ENCODE data around the gene HSPA12A.

The HSPA12A gene

DNA sequence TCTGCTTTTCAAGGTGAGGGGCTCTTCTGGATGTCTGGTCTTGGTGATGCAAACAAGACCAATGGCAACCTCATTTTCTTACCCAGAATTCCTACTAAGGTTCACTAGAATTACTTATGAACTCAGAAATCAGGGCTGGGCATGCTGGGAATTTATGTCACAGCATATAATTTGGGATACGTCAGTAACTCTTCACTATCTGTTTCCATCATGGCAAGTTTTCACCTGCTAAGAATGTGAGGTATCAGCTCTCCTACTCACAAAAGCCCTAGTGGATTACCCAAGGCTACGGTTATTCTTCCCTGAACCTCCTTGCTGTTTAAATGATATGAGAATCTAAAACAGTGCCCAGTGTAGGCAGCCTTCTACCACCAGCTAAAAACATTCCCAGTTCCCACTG, 68.5 kb downstream of the HSPA12A start:
- Mint-ChIP-seq H3K9me3 (no peaks in the 10 kb centered on the region), H3K27ac (no peak overlapping the region), H3K4me1 (no peaks in the 10 kb centered on the region), H3K27me3 (peaks cover 4 to 7% of the 10 kb centered on the region in 2 donors), H3K4me3 (no peak overlapping the region), H3K36me3 (no peaks in the 10 kb centered on the region)
- no peak for DNase-seq
- no peak for ATAC-seq (replicated peaks)

GRCh38 chr10:116672891-116673290, 69.5 kb downstream of the HSPA12A start:
- Mint-ChIP-seq H3K27ac (no peak overlapping the region), H3K36me3 (no peaks in the 10 kb centered on the region), H3K4me3 (no peak overlapping the region), H3K4me1 (no peaks in the 10 kb centered on the region), H3K9me3 (no peaks in the 10 kb centered on the region), H3K27me3 (peaks cover 9% of the 10 kb centered on the region in 2 donors)
- no peak for DNase-seq
- ATAC-seq (replicated peaks): no peak

DNA sequence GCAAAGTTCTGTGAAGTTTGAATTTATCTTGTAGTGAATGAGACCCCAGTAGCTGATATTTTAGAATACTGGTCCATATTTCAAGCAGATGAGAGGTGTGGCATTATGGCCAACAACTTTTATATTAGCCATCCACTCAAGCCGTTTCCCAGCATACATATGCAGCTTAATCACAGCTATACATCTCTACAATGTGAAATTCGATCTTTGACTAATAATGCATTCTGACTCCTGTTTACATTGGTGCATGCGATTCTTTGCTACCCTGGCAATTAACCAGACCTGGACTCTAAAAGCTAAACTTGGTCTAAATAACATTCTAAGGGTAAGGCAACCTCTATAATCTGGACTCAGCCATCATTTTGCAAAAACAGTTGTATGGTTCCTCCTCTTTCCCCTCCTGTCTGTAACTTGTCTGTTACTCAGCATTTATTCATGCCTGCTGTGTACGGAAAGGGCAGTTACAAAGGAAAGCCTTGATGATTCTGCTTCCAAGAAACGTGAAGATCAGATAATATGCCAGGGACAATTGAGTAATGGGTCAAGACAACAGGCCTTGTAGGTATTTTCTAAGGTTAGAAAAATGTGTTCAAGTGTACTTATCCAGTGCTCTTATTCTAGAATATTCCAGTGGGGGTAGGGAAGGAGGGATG, 71.0 kb downstream of the HSPA12A start:
- no peak overlapping the region for H3K4me3 Mint-ChIP-seq
- H3K9me3 Mint-ChIP-seq: peaks cover 0 to 3% of the 10 kb centered on the region in 2 donors
- no peak overlapping the region for H3K27ac Mint-ChIP-seq
- H3K27me3 Mint-ChIP-seq: peaks cover 9 to 11% of the 10 kb centered on the region in 2 donors
- H3K4me1 Mint-ChIP-seq: no peaks in the 10 kb centered on the region
- DNase-seq (no peak), ATAC-seq (replicated peaks) (no peak)
- no peaks in the 10 kb centered on the region for H3K36me3 Mint-ChIP-seq

DNA sequence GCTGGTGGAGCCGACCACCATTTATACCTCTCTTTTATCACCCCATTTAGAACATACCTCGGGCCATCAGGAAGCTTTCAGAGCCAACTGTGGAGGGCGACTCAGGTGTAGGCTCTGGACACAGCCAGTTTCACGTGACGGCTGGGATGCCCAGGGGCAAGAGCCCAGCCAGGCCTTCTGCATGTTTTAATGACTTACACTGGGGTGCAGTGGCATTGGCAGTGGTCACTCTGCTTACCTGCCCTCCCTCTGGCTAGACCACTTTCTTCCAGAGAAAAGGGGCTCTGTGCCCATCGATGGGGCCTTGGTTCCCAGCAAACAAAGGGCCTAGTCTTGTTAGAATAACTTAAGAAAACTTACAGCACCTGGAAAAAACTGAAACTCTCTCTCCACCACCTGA, 71.7 kb downstream of the HSPA12A start:
- Mint-ChIP-seq H3K9me3 (peaks cover 0 to 3% of the 10 kb centered on the region in 2 donors), H3K4me1 (no peaks in the 10 kb centered on the region), H3K27ac (no peak overlapping the region), H3K36me3 (no peaks in the 10 kb centered on the region), H3K4me3 (no peak overlapping the region), H3K27me3 (peaks cover 9 to 11% of the 10 kb centered on the region in 2 donors)
- DNase-seq (no peak), ATAC-seq (replicated peaks) (no peak)

- peaks cover 9 to 11% of the 10 kb centered on the region in 2 donors for H3K27me3 Mint-ChIP-seq
- H3K4me3 Mint-ChIP-seq: no peak overlapping the region
- H3K9me3 Mint-ChIP-seq: peaks cover 0 to 3% of the 10 kb centered on the region in 2 donors
- no peak overlapping the region for H3K27ac Mint-ChIP-seq
- no peaks in the 10 kb centered on the region for H3K4me1 Mint-ChIP-seq
- no peak for ATAC-seq (replicated peaks)
- no peak for DNase-seq
- H3K36me3 Mint-ChIP-seq: no peaks in the 10 kb centered on the region
Observed at GRCh38 chr10:116669832-116670644, 72.3 kb downstream of the HSPA12A start.

DNA sequence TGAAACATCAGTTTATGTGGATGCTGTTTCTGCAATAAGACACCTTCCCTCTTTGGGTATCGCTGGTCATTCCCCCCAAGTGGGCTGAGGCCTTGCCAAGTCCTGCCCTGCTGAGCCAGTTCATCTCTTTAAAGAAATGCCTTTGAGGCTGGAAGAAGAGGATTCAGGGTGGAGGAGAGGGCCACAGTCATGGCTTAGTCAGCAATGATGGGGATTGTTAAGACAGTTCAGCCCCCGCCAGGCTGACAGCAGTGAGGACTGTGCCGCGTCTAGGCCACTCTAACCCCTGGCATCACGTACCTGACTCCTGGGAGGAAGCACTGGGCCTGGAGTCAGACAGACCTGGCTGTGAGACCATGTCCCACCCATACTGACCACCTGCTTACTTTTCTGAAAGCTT, 73.3 kb downstream of the HSPA12A start:
- Mint-ChIP-seq H3K4me3 (no peak overlapping the region), H3K4me1 (no peaks in the 10 kb centered on the region), H3K27ac (no peak overlapping the region), H3K9me3 (peaks cover 0 to 3% of the 10 kb centered on the region in 2 donors), H3K27me3 (peaks cover 9 to 11% of the 10 kb centered on the region in 2 donors), H3K36me3 (no peaks in the 10 kb centered on the region)
- DNase-seq (no peak), ATAC-seq (replicated peaks) (no peak)

- Mint-ChIP-seq H3K4me1 (no peaks in the 10 kb centered on the region), H3K36me3 (no peaks in the 10 kb centered on the region), H3K9me3 (peaks cover 0 to 3% of the 10 kb centered on the region in 2 donors), H3K27ac (no peak overlapping the region), H3K27me3 (peaks cover 11 to 12% of the 10 kb centered on the region in 2 donors), H3K4me3 (no peak overlapping the region)
- no peak for ATAC-seq (replicated peaks)
- DNase-seq: no peak
Observed at GRCh38 chr10:116668446-116668845, 73.9 kb downstream of the HSPA12A start.

- H3K27me3 Mint-ChIP-seq: peaks cover 11 to 12% of the 10 kb centered on the region in 2 donors
- H3K9me3 Mint-ChIP-seq: peaks cover 0 to 3% of the 10 kb centered on the region in 2 donors
Observed at GRCh38 chr10:116668018-116668417, 74.3 kb downstream of the HSPA12A start.

GRCh38 chr10:116667484-116667883, 74.9 kb downstream of the HSPA12A start:
- H3K36me3 Mint-ChIP-seq: no peaks in the 10 kb centered on the region
- H3K4me3 Mint-ChIP-seq: no peak overlapping the region
- DNase-seq (no peak), ATAC-seq (replicated peaks) (no peak)
- H3K27ac Mint-ChIP-seq: no peak overlapping the region
- peaks cover 0 to 3% of the 10 kb centered on the region in 2 donors for H3K9me3 Mint-ChIP-seq
- H3K4me1 Mint-ChIP-seq: no peaks in the 10 kb centered on the region
- H3K27me3 Mint-ChIP-seq: peaks cover 11 to 12% of the 10 kb centered on the region in 2 donors

More at GRCh38 chr10:116668018-116668417, 74.3 kb downstream of the HSPA12A start:
- DNase-seq (no peak), ATAC-seq (replicated peaks) (no peak)
- H3K27ac Mint-ChIP-seq: no peak overlapping the region
- H3K4me3 Mint-ChIP-seq: no peak overlapping the region
- H3K4me1 Mint-ChIP-seq: no peaks in the 10 kb centered on the region
- no peaks in the 10 kb centered on the region for H3K36me3 Mint-ChIP-seq

DNA sequence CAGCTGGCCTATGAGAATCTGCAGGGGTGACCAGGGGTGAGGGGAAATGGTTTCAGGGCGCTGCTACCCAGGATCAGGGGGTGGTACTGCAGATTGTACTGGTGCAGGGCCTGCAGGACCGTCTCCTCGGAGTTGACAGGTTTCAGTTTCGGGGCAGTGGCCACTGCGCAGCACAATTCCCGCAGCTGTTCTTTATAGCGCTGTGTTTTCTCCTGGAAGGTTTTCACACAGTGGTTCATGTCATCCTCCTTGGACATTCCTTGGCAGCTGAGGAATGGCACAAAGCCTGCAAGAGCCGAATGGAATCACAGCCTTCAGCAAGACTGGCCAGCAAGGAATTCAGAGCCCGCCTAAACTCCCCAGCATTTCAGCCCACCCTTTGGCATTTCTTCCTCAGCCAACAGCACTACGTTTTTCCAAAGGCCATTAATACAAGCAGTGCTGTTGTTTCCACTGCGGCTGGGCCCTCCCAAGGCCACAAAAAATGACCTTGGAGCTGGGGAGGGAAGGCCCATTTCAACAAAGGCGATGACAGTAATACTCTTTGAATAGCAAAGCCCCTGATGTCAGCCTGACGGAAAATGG, 76.7 kb downstream of the HSPA12A start:
- no peak overlapping the region for H3K27ac Mint-ChIP-seq
- DNase-seq (no peak), ATAC-seq (replicated peaks) (no peak)
- H3K4me1 Mint-ChIP-seq: no peaks in the 10 kb centered on the region
- no peaks in the 10 kb centered on the region for H3K36me3 Mint-ChIP-seq
- H3K27me3 Mint-ChIP-seq: peaks cover 8 to 11% of the 10 kb centered on the region in 2 donors
- H3K9me3 Mint-ChIP-seq: peaks cover 0 to 3% of the 10 kb centered on the region in 2 donors
- no peak overlapping the region for H3K4me3 Mint-ChIP-seq

DNA sequence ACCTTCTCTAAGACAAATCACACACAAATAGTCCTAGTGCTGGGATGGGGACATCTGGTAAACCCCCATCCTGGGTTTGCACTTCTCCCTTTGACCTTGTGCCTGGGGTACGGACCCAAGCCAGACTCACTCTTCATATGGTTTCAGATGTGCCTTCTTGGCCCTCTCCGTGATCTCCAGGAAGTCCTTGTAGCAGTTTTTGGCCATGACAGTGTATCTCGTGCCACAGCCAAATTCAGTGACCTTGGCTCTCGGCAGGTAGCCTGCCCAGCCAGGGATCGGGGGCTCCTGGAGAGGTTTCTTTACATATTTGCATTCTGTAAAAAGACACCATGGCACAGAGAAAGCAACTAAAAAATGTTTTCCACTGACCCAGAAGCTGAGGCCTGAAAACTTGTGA, 77.7 kb downstream of the HSPA12A start:
- H3K9me3 Mint-ChIP-seq: peaks cover 0 to 3% of the 10 kb centered on the region in 2 donors
- H3K4me1 Mint-ChIP-seq: no peaks in the 10 kb centered on the region
- no peak for ATAC-seq (replicated peaks)
- DNase-seq: no peak
- no peaks in the 10 kb centered on the region for H3K36me3 Mint-ChIP-seq
- H3K27ac Mint-ChIP-seq: no peak overlapping the region
- H3K27me3 Mint-ChIP-seq: peaks cover 4 to 8% of the 10 kb centered on the region in 2 donors
- H3K4me3 Mint-ChIP-seq: no peak overlapping the region

GRCh38 chr10:116663342-116663741, 79.0 kb downstream of the HSPA12A start:
- Mint-ChIP-seq H3K36me3 (no peaks in the 10 kb centered on the region), H3K4me1 (no peaks in the 10 kb centered on the region), H3K27me3 (peaks cover 4 to 8% of the 10 kb centered on the region in 2 donors), H3K27ac (no peak overlapping the region), H3K9me3 (peaks cover 0 to 3% of the 10 kb centered on the region in 2 donors), H3K4me3 (no peak overlapping the region)
- DNase-seq: no peak
- no peak for ATAC-seq (replicated peaks)

GRCh38 chr10:116660860-116661259, 81.5 kb downstream of the HSPA12A start:
- Mint-ChIP-seq H3K4me1 (no peaks in the 10 kb centered on the region), H3K36me3 (no peaks in the 10 kb centered on the region), H3K9me3 (no peaks in the 10 kb centered on the region), H3K27ac (no peak overlapping the region), H3K27me3 (peaks cover 0 to 3% of the 10 kb centered on the region in 2 donors), H3K4me3 (no peak overlapping the region)
- DNase-seq (no peak), ATAC-seq (replicated peaks) (no peak)

GRCh38 chr10:116659049-116659670, 83.2 kb downstream of the HSPA12A start:
- Mint-ChIP-seq H3K4me1 (no peaks in the 10 kb centered on the region), H3K27ac (no peak overlapping the region), H3K36me3 (no peaks in the 10 kb centered on the region), H3K4me3 (no peak overlapping the region), H3K9me3 (no peaks in the 10 kb centered on the region), H3K27me3 (peaks cover 3 to 8% of the 10 kb centered on the region in 2 donors)
- DNase-seq: no peak
- ATAC-seq (replicated peaks): no peak
